Stimulated activated CD4-positive, alpha-beta T cell treated with anti-CD3 and anti-CD28 coated beads, Interleukin-2, amount 100 ng/mL, for 48 hours (primary cell): ENCODE results near the gene PXDN.
"Not testable (repeated sequence)": the region's sequence is repeated elsewhere in the genome, so short reads cannot be mapped to it uniquely, and the experiment has no call there.

Source experiments
- DNase-seq, 2 donors: peaks; one replicate each; pipeline ENCODE4 v3.0.0-alpha.2; 2020

Gene PXDN

GRCh38 chr2:1680222-1681016 lies 63.9 kb downstream of the PXDN start:
- no peak for DNase-seq

GRCh38 chr2:1679488-1680039 lies 64.8 kb downstream of the PXDN start:
- not testable (repeated sequence) for DNase-seq

GRCh38 chr2:1679065-1679464 lies 65.2 kb downstream of the PXDN start:
- DNase-seq: not testable (repeated sequence)

GRCh38 chr2:1678609-1679008 lies 65.7 kb downstream of the PXDN start:
- no peak for DNase-seq

- DNase-seq: no peak
Observed at GRCh38 chr2:1677821-1678165, 66.5 kb downstream of the PXDN start.

- no peak for DNase-seq
Observed at GRCh38 chr2:1676913-1677820, 67.1 kb downstream of the PXDN start.

GRCh38 chr2:1676091-1676912 lies 68.0 kb downstream of the PXDN start:
- DNase-seq: no peak

GRCh38 chr2:1675633-1676032 lies 68.7 kb downstream of the PXDN start:
- no peak for DNase-seq

- no peak for DNase-seq
Observed at GRCh38 chr2:1674766-1675397, 69.4 kb downstream of the PXDN start.

- no peak for DNase-seq
Observed at GRCh38 chr2:1674276-1674675, 70.0 kb downstream of the PXDN start.

GRCh38 chr2:1673160-1673944 lies 71.0 kb downstream of the PXDN start:
- no peak for DNase-seq

- DNase-seq: no peak
Observed at GRCh38 chr2:1672738-1673137, 71.6 kb downstream of the PXDN start.

- DNase-seq: no peak
Observed at GRCh38 chr2:1671916-1672315, 72.4 kb downstream of the PXDN start.

GRCh38 chr2:1670636-1671035 lies 73.7 kb downstream of the PXDN start:
- no peak for DNase-seq

- DNase-seq: no peak
Observed at GRCh38 chr2:1665761-1666505, 78.4 kb downstream of the PXDN start.

GRCh38 chr2:1664698-1665097 lies 79.6 kb downstream of the PXDN start:
- no peak for DNase-seq

- no peak for DNase-seq
Observed at GRCh38 chr2:1664076-1664605, 80.2 kb downstream of the PXDN start.

- no peak for DNase-seq
Observed at GRCh38 chr2:1663621-1664020, 80.7 kb downstream of the PXDN start.

- DNase-seq: no peak
Observed at GRCh38 chr2:1662606-1663180, 81.6 kb downstream of the PXDN start.
